Spinal cord (tissue), 10 donors: ENCODE results near the gene EPB41L4B. TPM values are rescaled to one million over a fixed set of nuclear protein-coding genes. Genes with fewer than 3 reads are reported as not detected.
"Not testable (repeated sequence)": the region's sequence is repeated elsewhere in the genome, so short reads cannot be mapped to it uniquely, and the experiment has no call there.

ENCODE experiments used
- DNase-seq, 6 donors: peaks; one replicate each; pipeline versions ENCODE4 v3.0.0 to v3.0.0-alpha.2; 2013 to 2015; ENCODE audit warnings: low spot score in 6 of 6, low read depth in 4 of 6
- H3K27ac ChIP-seq: one replicate; pipeline ENCODE4 v1.5.1; 2013; ENCODE audit warnings: low read depth, low read length, control low read depth
- H3K27me3 ChIP-seq: one replicate; pipeline ENCODE4 v1.6.1; 2013; ENCODE audit warnings: low read length; ENCODE audit not compliant: control insufficient read depth, insufficient read depth
- H3K36me3 ChIP-seq: one replicate; pipeline ENCODE4 v1.6.1; 2013; ENCODE audit warnings: low read length; ENCODE audit not compliant: control insufficient read depth, insufficient read depth
- H3K4me1 ChIP-seq: one replicate; pipeline ENCODE4 v1.6.1; 2013; ENCODE audit warnings: low read length; ENCODE audit not compliant: control insufficient read depth, insufficient read depth
- H3K4me3 ChIP-seq: one replicate; pipeline ENCODE4 v1.5.1; 2013; ENCODE audit warnings: low read depth, low read length, control low read depth
- H3K9me3 ChIP-seq: one replicate; pipeline ENCODE4 v1.6.1; 2013; ENCODE audit warnings: low read length; ENCODE audit not compliant: control insufficient read depth, insufficient read depth
- WGBS: methylation state at CpG from one replicate; pipeline ENCODE4 v1.1.5; 2013; ENCODE audit warnings: missing lambda C conversion rate; ENCODE audit not compliant: insufficient coverage; 5-methylcytosine and 5-hydroxymethylcytosine counted together
- polyA plus RNA-seq, 2 donors: library from polyadenylated mRNA; unstranded; fragments of 120-200 nt; gene quantifications; one replicate each; pipeline ENCODE4 v1.2.1, GENCODE V29; 2013; ENCODE audit not compliant: insufficient read length in 2 of 2
- small RNA-seq: library from RNA; depleted of rRNA; stranded (forward); fragments of <200 nt; gene quantifications from one replicate; pipeline ENCODE3, GENCODE V24; 2014; ENCODE audit warnings: low replicate concordance
- total RNA-seq, 2 donors: library from RNA; depleted of rRNA in 1 of 2; stranded (reverse); fragments of 120-200 nt in 1 of 2; fragments of >200 nt in 1 of 2; gene quantifications; one replicate each; pipeline versions ENCODE4 v1.2.3 to v1.2.4, GENCODE V29; 2013 to 2014
- donor health status: healthy.

The EPB41L4B gene
- total and polyA plus RNA-seq, 4 donors = 12.2 to 42.8 (median 30.6) TPM

DNA sequence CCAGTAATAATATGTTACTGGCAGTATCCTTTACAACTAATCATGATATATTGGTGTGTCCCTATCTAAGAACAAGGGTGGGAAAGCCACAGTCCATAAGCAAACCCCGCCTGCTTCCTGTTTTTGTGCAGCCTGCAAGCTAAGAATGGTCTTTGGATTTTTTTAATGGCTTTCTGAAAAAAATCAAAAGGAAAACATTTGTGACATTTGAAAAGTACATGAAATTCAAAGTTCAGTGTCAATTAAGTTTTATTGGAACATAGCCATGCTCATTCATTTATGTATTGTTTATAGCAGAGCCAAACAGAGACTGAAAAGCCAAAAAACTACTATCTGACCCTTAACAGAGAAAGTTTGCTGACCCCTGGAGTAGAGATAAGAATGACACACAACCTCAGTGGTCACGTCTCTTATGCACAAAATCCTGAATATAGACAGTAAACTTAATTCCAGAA lies 188.3 kb downstream of the EPB41L4B start:
- Histone ChIP-seq H3K27ac (no peak overlapping the region), H3K4me1 (no peaks in the 10 kb centered on the region), H3K36me3 (peaks cover 3% of the 10 kb centered on the region), H3K4me3 (no peak overlapping the region), H3K27me3 (no peaks in the 10 kb centered on the region), H3K9me3 (no peaks in the 10 kb centered on the region)
- no peak for DNase-seq
- no CpG with 5 or more reads among the region's 2 CpGs for WGBS

DNA sequence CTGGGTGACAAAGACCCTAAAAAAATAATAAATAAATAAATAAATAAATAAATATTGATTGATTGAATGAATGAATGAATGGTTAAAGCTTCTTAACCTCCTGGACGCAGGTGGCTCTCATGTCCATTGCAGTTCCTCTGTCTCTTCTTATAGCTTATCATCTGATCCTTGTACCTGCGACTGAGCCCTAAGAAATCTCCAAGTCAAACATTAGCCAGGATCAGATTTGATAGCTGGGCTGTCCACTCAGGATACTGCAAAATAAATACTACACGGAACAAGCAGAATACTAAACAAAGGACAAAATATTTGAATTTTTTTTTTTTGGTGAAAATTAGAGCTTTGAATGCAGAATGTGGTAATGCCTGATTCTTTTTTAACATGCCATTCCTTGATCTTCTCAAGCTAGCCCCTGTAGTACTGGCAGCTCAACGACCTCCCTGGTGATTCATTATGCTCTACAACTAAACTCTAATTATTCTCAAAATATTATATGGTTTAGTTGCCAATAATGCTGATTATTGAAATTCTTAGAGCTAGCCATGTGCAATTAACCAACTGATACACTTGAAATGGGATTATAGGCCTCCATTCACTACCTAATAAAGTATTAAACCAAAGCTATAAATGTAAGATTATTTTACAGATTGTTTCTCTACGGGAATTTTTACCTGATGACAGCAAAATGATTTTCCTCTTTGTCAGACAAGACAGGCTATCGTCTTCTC lies 191.2 kb downstream of the EPB41L4B start:
- H3K4me1 ChIP-seq = no peaks in the 10 kb centered on the region
- no peaks in the 10 kb centered on the region for H3K36me3 ChIP-seq
- no peak overlapping the region for H3K27ac ChIP-seq
- peak in 1 of 6 donors; percentile 45 for DNase-seq
- no peaks in the 10 kb centered on the region for H3K9me3 ChIP-seq
- WGBS = 100% methylated on average over 1 of the region's 6 CpGs
- no peaks in the 10 kb centered on the region for H3K27me3 ChIP-seq
- no peak overlapping the region for H3K4me3 ChIP-seq

DNA sequence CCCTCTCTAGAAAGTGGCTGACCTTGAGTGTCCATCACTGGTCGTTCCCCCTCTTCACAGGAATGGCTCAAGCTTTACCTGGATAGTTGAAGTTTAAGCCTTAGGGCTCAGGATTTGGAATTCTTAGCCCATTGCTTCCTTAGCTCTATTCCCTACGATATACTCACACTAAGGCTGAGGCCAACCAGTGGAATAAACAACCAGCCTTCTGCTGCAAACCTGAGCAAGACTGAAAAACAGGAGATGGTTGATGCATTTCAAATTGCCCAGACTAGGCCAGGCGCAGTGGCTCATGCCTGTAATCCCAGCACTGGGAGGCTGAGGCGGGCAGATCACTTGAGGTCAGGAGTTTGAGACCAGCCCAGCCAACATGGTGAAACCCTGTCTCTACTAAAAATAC lies 194.2 kb downstream of the EPB41L4B start:
- not testable (repeated sequence) for H3K9me3 ChIP-seq, H3K27me3 ChIP-seq, DNase-seq, H3K36me3 ChIP-seq, H3K4me1 ChIP-seq, H3K27ac ChIP-seq, H3K4me3 ChIP-seq
- 91% methylated on average over 4 of the region's 4 CpGs for WGBS

DNA sequence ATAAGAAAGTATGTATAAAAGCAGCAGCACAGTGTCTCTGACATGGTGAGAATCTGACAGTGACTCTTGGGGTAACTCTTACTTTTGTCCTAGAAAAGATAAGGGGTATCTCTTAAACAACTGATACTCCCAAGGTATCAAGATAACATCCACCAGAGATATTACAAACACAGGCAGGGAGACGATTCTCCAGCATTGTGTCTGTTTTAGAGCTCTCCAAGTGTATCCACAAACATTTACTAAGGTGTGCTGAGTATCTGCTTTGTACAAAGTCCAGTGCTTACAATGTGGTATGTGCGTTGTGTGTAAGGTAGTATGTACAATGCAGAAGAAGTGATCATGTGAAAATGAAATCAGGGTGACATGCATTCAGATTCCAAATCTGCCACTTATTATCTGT lies 196.7 kb downstream of the EPB41L4B start:
- no CpG with 5 or more reads among the region's 2 CpGs for WGBS
- H3K4me3 ChIP-seq = no peak overlapping the region
- no peak for DNase-seq
- peaks cover under 1% of the 10 kb centered on the region for H3K4me1 ChIP-seq
- no peaks in the 10 kb centered on the region for H3K27me3 ChIP-seq
- H3K27ac ChIP-seq = no peak overlapping the region
- no peaks in the 10 kb centered on the region for H3K9me3 ChIP-seq
- H3K36me3 ChIP-seq = no peaks in the 10 kb centered on the region

DNA sequence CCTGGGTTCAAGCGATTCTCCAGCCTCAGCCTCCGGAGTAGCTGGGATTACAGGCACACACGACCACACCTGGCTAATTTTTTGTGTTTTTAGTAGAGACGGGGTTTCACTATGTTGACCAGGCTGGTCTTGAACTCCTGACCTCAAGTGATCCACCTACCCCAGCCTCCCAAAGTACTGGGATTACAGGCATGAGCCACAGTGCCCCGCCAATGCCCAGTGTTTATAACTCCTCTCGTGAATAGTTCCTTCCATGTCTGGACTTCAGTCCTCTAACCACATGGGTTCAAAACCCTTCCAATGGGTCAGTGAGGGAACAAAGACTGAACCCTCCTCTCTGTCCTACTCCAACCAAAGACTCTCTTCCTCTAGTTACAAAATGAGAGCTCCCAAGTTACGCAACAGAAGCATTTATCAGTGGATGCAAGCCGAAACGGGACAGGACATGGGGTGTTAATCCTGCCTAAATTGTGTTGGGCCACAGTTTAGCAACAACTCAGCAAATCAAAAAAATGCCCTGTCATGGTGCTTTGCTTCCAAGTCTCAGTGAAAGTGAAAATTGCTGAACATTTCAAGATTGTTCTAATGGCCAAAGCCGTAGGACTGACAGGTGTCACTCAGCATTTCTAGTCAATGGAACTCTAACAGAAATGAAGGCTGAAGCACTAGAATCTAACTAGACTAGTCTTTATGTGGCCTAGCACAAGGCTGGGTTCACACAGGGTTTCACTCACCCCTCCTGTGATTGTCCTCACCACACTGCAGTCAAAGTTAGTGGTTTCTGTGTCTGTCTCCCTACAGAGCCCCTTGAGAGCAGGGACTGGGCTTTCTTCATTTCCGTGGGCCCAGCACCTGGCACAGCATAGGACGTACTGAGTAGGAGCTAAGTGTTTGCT lies 197.9 kb downstream of the EPB41L4B start:
- WGBS = 94% methylated on average over 9 of the region's 12 CpGs
- Histone ChIP-seq H3K9me3 (no peaks in the 10 kb centered on the region), H3K27ac (no peak overlapping the region), H3K36me3 (no peaks in the 10 kb centered on the region), H3K4me3 (no peak overlapping the region), H3K27me3 (no peaks in the 10 kb centered on the region), H3K4me1 (peaks cover 8% of the 10 kb centered on the region)
- DNase-seq = no peak

Small RNAs within 50 kb of the gene (small RNA-seq; reads per million reads assigned to genes)
- gene RF00019 (not detected), gene RNU6-984P (not detected)

Other genes with a start within 250 kb of the EPB41L4B start
- 10 to 100 TPM; 57.6 to 82.8 TPM for gene TMEM245, start 201.1 kb downstream of the EPB41L4B start, total RNA-seq
- 10 to 100 TPM; 34.7 to 40.6 TPM for gene TMEM245, start 201.1 kb downstream of the EPB41L4B start, polyA plus RNA-seq
- 10 to 100 TPM; 19.7 to 86.7 TPM for gene FRRS1L, start 153.8 kb downstream of the EPB41L4B start, total RNA-seq
- gene FRRS1L, start 153.8 kb downstream of the EPB41L4B start, polyA plus RNA-seq = 10 to 100 TPM; 77.4 to 86.4 TPM
- gene PTPN3, start 177.2 kb upstream of the EPB41L4B start, total RNA-seq = 1 to 10 TPM; 2.3 to 7.8 TPM
- 1 to 10 TPM; 6.3 to 8.1 TPM for gene PTPN3, start 177.2 kb upstream of the EPB41L4B start, polyA plus RNA-seq